ENCODE data around the gene KIF5C. TPM values are rescaled to one million over a fixed set of nuclear protein-coding genes. Genes with fewer than 3 reads are reported as not detected.

The KIF5C gene
- polyA plus RNA-seq, 1 donor (not counting 4 experiments of a cell fraction or from before 2014, with no cell fraction given), result 0.03 TPM

GRCh38 chr2:149002378-149002890, 127.4 kb downstream of the KIF5C start:
- H3K27me3 ChIP-seq (ENCODE audit: control insufficient read depth, extremely low read depth, insufficient read depth, low read length), result peaks cover 4% of the 10 kb centered on the region
- TF ChIP-seq EZH2 (IDR thresholded peaks at IDR 0.05; ENCODE audit: low read length), result no peak
- no peak for TF ChIP-seq CTCF (optimal IDR thresholded peaks at IDR 0.05 in 1 of 3, IDR thresholded peaks at IDR 0.05 in 1 of 3, conservative IDR thresholded peaks at IDR 0.05 in 1 of 3; ENCODE audit: extremely low read depth in 1 of 3, insufficient read depth in 2 of 3, low read length in 3 of 3)
- FAIRE-seq, result no peak
- no peaks in the 10 kb centered on the region for H3K36me3 ChIP-seq (ENCODE audit: control insufficient read depth in 2 of 2, extremely low read depth in 1 of 2, insufficient read depth in 2 of 2, low read length in 2 of 2)
- no peak overlapping the region for H2AFZ ChIP-seq (ENCODE audit: control insufficient read depth, low read length)
- dilution Hi-C loops (cut with MboI; ENCODE audit: extremely low pct_ligation_motif_present, low sequenced_read_pairs), result no loop called here
- no peak for DNase-seq (ENCODE audit: low read depth, low spot score)
- H3K9ac ChIP-seq (ENCODE audit: control insufficient read depth, extremely low read depth, insufficient read depth, low read length), result no peak overlapping the region
- H3K9me3 ChIP-seq (ENCODE audit: control insufficient read depth, low read depth, low read length), result no peaks in the 10 kb centered on the region
- no peaks in the 10 kb centered on the region for H4K20me1 ChIP-seq (ENCODE audit: control insufficient read depth, extremely low read depth, insufficient read depth, low read length)
- H3K4me2 ChIP-seq (ENCODE audit: control insufficient read depth, extremely low read depth, insufficient read depth, low read depth, low read length), result no peak overlapping the region
- no peak overlapping the region for H3K27ac ChIP-seq (ENCODE audit: control insufficient read depth, insufficient read depth, low read length)
- H3K79me2 ChIP-seq (ENCODE audit: control insufficient read depth, insufficient read depth, low read length), result no peaks in the 10 kb centered on the region
- H3K4me1 ChIP-seq (ENCODE audit: control insufficient read depth, extremely low read depth, insufficient read depth, low read length), result peaks cover 16% of the 10 kb centered on the region
- H3K9me1 ChIP-seq (ENCODE audit: control insufficient read depth, extremely low read depth, insufficient read depth, low read length), result no peaks in the 10 kb centered on the region
- H3K4me3 ChIP-seq (ENCODE audit: control insufficient read depth in 2 of 3, extremely low read depth in 1 of 3, insufficient read depth in 2 of 3, low read depth in 1 of 3, low read length in 3 of 3), result no peak overlapping the region

GRCh38 chr2:149002891-149003740, 128.1 kb downstream of the KIF5C start:
- Histone ChIP-seq H4K20me1 (ENCODE audit: control insufficient read depth, extremely low read depth, insufficient read depth, low read length) (no peaks in the 10 kb centered on the region), H3K4me3 (ENCODE audit: control insufficient read depth in 2 of 3, extremely low read depth in 1 of 3, insufficient read depth in 2 of 3, low read depth in 1 of 3, low read length in 3 of 3) (no peak overlapping the region), H3K36me3 (ENCODE audit: control insufficient read depth in 2 of 2, extremely low read depth in 1 of 2, insufficient read depth in 2 of 2, low read length in 2 of 2) (no peaks in the 10 kb centered on the region), H3K27me3 (ENCODE audit: control insufficient read depth, extremely low read depth, insufficient read depth, low read length) (peaks cover 4% of the 10 kb centered on the region), H3K9me3 (ENCODE audit: control insufficient read depth, low read depth, low read length) (no peaks in the 10 kb centered on the region), H3K79me2 (ENCODE audit: control insufficient read depth, insufficient read depth, low read length) (no peaks in the 10 kb centered on the region), H3K4me2 (ENCODE audit: control insufficient read depth, extremely low read depth, insufficient read depth, low read depth, low read length) (no peak overlapping the region), H3K27ac (ENCODE audit: control insufficient read depth, insufficient read depth, low read length) (no peak overlapping the region), H3K4me1 (ENCODE audit: control insufficient read depth, extremely low read depth, insufficient read depth, low read length) (peaks cover 17% of the 10 kb centered on the region), H3K9me1 (ENCODE audit: control insufficient read depth, extremely low read depth, insufficient read depth, low read length) (no peaks in the 10 kb centered on the region), H2AFZ (ENCODE audit: control insufficient read depth, low read length) (no peak overlapping the region), H3K9ac (ENCODE audit: control insufficient read depth, extremely low read depth, insufficient read depth, low read length) (no peak overlapping the region)
- no peak for TF ChIP-seq EZH2 (IDR thresholded peaks at IDR 0.05; ENCODE audit: low read length)
- TF ChIP-seq CTCF (optimal IDR thresholded peaks at IDR 0.05 in 1 of 3, IDR thresholded peaks at IDR 0.05 in 1 of 3, conservative IDR thresholded peaks at IDR 0.05 in 1 of 3; ENCODE audit: extremely low read depth in 1 of 3, insufficient read depth in 2 of 3, low read length in 3 of 3), result no peak
- dilution Hi-C loops (cut with MboI; ENCODE audit: extremely low pct_ligation_motif_present, low sequenced_read_pairs), result no loop called here
- FAIRE-seq, result no peak
- no peak for DNase-seq (ENCODE audit: low read depth, low spot score)
